GM10847 (cell line): Measurements from ENCODE around the gene RNASE13.

Source experiments
- POLR2A ChIP-seq: IDR thresholded peaks from 2 replicates; pipeline ENCODE4 v1.6.1; 2011; ENCODE audit not compliant: insufficient read length; ENCODE audit errors: extremely low read depth

RNASE13 gene

DNA sequence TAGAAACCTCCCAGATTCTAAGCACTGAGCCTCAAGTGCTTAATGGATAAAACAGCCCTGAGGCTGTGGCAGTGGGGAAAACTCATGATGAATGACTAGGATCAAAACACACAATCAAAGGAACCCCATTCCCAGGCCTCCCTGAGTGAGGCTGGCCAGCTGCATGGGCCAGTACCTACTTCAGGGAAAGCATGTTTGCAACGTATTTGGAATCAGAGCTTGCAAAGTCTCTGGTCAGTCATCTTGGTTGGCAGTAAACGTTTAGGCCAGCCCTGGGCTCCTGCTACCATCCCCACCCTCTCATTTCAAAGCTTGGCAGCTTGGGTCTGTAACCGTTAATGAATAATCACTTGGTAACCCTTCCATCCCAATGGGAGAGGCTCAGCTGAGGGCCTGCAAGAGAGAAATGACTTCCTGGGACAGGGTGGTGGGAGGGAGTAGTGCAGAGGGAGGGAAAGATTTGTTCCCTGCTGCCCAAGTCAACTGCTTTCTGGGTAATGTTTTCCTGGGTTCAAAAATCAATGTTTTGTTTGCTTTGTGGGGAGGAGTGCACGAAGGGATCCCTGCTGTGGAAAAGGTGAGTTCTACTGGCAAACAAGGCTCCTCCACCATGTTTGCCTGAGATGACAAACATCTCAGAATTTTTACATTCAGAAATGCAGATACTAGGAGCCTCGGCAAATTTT lies 21.0 kb upstream of the RNASE13 start:
- no peak for TF ChIP-seq POLR2A

- no peak for TF ChIP-seq POLR2A
Measured at GRCh38 chr14:21054768-21055145, 20.1 kb upstream of the RNASE13 start.

DNA sequence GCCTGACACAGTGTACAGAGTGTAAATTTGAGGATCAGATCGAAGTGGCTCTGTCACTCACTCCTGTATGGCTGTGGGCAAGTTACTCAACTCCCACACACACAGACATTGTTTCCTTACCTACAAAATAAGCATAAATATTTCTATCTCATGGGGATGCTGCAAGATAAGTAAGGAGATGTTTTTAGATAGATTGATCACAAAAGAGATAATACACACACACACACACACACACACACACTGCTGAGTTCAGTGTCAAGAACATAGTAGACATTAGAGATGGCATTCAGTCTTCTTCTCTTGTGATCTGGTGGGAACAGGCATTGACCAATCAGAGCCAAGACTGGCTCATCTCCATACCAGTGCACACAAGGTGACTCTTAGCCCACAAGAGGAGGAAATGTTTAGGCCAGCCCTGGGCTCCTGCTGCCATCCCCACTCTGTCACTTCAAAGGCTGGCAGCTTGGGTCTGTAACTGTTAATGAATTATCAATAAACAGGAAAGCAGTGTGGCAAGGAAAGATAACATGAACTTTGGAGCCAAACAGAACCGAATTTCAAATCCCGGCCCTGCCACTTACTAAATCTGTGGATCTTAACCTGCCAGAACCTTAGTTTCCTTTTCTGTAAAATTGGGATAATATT lies 19.6 kb upstream of the RNASE13 start:
- TF ChIP-seq POLR2A, result no peak

DNA sequence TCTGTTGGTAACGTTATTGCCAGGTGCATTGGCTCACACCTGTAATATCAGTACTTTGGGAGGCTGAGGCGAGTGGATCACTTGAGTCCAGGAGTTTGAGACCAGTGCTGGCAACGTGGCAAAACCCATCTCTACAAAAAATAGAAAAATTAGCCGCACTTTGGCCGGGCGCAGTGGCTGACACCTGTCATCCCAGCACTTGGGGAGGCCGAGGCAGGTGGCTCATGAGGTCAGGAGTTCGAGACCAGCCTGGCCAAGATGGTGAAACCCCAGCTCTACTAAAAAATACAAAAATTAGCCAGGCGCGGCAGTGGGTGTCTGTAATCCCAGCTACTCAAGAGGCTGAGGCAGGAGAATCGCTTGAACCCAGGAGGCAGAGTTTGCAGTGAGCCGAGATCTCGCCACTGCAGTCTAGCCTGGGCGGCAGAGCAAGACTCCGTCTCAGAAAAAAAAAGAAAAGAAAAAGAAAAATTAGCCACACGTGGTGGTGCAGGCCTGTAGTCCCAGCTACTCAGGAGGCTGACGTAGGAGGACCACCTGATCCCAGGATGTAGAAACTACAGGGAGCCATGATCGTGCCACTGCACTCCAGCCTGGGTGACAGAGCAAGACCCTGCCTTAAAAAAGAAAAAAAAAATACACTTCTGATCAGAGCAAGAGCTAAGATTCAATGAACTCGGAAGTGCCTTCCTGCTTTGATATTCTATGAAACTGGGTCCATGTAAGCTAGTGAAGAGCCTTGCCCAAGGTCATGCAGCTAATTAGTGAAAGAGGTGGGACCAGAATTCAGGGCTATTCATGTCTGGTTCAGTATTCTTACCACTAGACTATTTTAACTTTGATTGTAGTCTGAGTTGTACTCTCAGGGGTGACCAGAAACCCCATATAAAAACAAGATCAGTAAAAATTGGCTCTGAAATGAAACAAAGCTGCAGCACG lies 18.8 kb upstream of the RNASE13 start:
- no peak for TF ChIP-seq POLR2A

DNA sequence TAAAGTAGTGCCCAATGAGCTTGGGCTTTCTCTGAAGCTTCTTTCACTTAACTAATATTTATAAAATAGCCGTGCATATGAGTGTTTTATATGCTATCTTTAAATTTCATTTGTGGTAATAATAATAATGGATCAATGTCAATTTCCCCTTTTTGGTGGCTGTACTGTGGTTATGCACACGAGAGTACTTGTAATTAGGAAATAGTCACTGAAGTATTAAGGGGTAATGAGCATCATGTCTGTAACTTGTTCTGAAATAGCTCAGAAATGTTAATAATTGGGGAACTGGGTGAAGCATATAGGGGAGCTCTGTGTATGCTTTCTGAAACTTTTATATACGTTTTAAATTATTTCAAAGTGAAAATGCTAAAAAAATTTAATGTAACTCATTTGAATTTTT lies 16.0 kb upstream of the RNASE13 start:
- no peak for TF ChIP-seq POLR2A

GRCh38 chr14:21049271-21049673 lies 14.7 kb upstream of the RNASE13 start:
- TF ChIP-seq POLR2A, result no peak

DNA sequence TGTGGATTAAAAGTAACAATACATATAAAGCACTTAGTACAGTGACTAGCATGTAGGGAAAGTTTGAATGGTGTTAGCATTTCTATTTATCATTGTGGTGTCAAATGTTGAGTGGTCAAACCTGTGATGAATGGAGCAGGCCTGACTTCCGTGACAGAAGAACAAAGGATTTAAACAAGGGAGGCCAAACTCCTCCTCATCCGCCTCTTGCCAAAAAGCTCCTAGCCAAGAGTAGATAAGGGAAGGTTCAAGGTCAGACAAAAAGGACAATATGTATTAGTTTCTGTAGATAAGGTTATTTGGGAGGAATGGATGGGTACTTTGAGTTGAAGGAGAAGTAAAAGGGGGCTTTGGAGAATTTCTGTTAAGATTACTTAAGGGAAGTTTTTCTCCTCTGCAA lies 14.0 kb upstream of the RNASE13 start:
- TF ChIP-seq POLR2A, result no peak

DNA sequence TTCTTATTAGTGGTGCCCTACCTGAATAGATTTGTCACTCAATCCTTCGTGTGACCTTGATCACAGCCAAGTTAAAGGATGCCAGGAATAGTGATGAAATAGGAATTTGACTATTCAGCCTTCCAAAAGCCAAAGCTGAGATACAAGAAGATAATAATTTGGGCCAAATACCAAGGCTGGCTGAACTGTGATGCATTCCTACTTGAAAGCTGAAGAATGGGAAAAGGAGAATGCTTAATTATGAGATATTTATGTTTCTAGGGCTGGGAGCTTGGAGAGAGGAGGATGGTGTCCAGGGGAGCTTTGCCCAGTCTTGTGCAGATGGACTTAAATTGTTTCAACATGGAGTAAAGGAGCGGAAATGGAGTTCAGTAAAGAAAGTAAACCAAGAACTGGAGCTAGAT lies 12.8 kb upstream of the RNASE13 start:
- TF ChIP-seq POLR2A, result no peak

DNA sequence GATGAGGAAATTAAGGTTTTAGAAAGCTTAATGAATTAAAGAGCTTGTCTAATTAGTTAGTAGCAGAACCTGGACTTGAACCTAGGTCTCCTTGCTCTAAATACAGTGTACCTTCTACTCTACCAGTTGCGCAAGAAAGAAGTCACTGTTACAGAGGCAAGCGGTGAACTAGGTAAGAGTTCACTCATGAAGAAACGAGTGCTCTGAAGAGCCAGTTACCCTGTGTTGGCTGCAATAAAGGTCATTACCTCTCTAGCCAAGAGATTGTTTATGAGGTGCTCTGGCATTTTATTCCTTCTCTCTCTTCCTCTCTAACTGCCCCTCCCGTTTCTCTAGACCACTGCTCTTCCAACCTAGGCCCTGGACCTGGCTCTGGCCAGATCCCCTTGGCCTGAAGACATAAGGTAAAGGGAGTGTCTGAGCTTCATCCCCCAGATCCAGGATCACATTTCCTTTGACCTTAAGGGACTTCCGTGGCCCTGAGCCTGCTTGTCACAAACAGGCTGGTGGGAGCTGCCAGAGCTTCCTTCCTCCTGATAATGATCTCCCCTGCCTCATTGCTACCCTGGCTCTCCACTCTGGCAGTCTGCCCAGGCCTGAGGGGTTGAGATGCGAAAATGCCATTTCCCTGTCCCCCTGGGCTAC lies 9.5 kb upstream of the RNASE13 start:
- TF ChIP-seq POLR2A, result no peak

- no peak for TF ChIP-seq POLR2A
Measured at GRCh38 chr14:21043387-21043973, 8.9 kb upstream of the RNASE13 start.

GRCh38 chr14:21042918-21043317 lies 8.3 kb upstream of the RNASE13 start:
- TF ChIP-seq POLR2A, result no peak

DNA sequence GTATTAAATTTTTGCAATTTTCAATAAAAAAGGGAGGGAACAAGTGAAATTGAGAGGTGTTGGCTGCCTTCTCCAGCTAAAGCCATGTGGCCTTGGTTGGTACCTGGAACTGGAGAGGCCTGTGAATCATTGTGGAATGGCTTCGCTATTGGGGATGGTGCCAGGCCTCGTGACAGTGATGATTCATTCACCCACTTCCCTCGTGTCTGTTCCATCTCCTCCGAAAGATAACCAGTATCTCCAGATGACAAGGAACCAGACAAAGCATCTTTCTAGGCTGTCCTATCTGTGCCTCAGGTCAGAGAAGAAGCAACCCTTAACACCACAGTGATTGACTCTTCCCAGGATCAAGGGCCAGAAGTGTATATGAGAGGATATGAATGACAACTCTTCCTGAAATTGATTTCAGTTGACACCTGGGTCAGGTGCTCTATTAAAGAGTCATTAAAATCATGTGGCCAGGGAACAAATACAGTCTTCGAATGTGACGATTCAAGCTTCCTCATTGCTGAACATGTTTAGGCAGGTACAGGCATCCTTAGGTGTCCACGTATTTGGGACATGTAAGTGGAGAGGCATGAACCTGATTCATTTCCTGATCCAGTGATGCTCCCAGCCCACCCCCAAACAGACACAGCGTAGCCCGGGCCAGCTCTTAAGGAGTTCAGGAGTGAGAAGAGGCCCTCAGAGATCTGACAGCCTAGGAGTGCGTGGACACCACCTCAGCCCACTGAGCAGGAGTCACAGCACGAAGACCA lies 7.2 kb upstream of the RNASE13 start, which contains the start of gene RNASE7:
Gene RNASE7, plus strand, starts transcription at position 687 of the 758 bp plus-strand sequence. CDS start 631 bp downstream, outside the sequence.
- TF ChIP-seq POLR2A, result no peak

- TF ChIP-seq POLR2A, result no peak
Measured at GRCh38 chr14:21040370-21040925, 5.8 kb upstream of the RNASE13 start.
